HFF-Myc (cell line): Measurements from ENCODE around the gene AARS2.
"Not testable (repeated sequence)": the region's sequence is repeated elsewhere in the genome, so short reads cannot be mapped to it uniquely, and the experiment has no call there.

ENCODE experiments used
- DNase-seq: peaks from one replicate; pipeline ENCODE4 v3.0.0-alpha.2; 2011; ENCODE audit warnings: low read depth; ENCODE audit errors: extremely low read depth
- H3K4me3 ChIP-seq: replicated peaks from 2 replicates; pipeline ENCODE4 v1.5.1; 2011; ENCODE audit warnings: low read depth, mild to moderate bottlenecking, control low read depth, low read length
- CTCF ChIP-seq: IDR thresholded peaks from 2 replicates; pipeline ENCODE4 v1.5.1; 2012; ENCODE audit warnings: mild to moderate bottlenecking, low read depth, low read length, control low read depth; ENCODE audit errors: missing control alignments

AARS2 gene

GRCh38 chr6:44315516-44315915, 2.4 kb upstream of the AARS2 start:
- H3K4me3 ChIP-seq: no peak overlapping the region
- no peak for TF ChIP-seq CTCF
- DNase-seq: no peak

- H3K4me3 ChIP-seq, DNase-seq: not testable (repeated sequence)
Observed at GRCh38 chr6:44314657-44315056, 1.5 kb upstream of the AARS2 start.

- TF ChIP-seq CTCF: no peak
- peak overlapping the region; percentile 79 for H3K4me3 ChIP-seq
- DNase-seq: no peak
Observed at GRCh38 chr6:44311767-44312166, 1.4 kb downstream of the AARS2 start.

GRCh38 chr6:44311304-44311703, 1.8 kb downstream of the AARS2 start:
- TF ChIP-seq CTCF: no peak

GRCh38 chr6:44310241-44310640, 2.9 kb downstream of the AARS2 start:
- H3K4me3 ChIP-seq: no peak overlapping the region
- no peak for TF ChIP-seq CTCF
- DNase-seq: no peak

More at GRCh38 chr6:44311304-44311703, 1.8 kb downstream of the AARS2 start:
- DNase-seq: no peak
- no peak overlapping the region for H3K4me3 ChIP-seq

GRCh38 chr6:44309631-44310030, 3.5 kb downstream of the AARS2 start:
- no peak overlapping the region for H3K4me3 ChIP-seq
- no peak for DNase-seq
- no peak for TF ChIP-seq CTCF

- no peak overlapping the region for H3K4me3 ChIP-seq
- TF ChIP-seq CTCF: no peak
- peak; percentile 71 for DNase-seq
Observed at GRCh38 chr6:44309092-44309491, 4.1 kb downstream of the AARS2 start.

- DNase-seq: no peak
- no peak for TF ChIP-seq CTCF
- H3K4me3 ChIP-seq: no peak overlapping the region
Observed at GRCh38 chr6:44307217-44307616, 5.9 kb downstream of the AARS2 start.
